GM23248 (cell line): Measurements from ENCODE around the gene UBE2G1. TPM values are rescaled to one million over a fixed set of nuclear protein-coding genes. Genes with fewer than 3 reads are reported as not detected.
"Not testable (repeated sequence)": the region's sequence is repeated elsewhere in the genome, so short reads cannot be mapped to it uniquely, and the experiment has no call there.

Experiments
- DNase-seq: peaks from one replicate; pipeline ENCODE4 v3.0.0-alpha.2; 2015
- H2AFZ ChIP-seq: fragments of 200-600 bp; sonication (generic); 2 replicates; pipeline ENCODE4 v1.6.1; 2016; ENCODE audit warnings: antibody characterized with exemption
- H3F3A ChIP-seq: fragments of 200-600 bp; sonication (generic); 2 replicates; pipeline ENCODE4 v1.6.1; 2016; ENCODE audit warnings: mild to moderate bottlenecking, antibody characterized with exemption, mixed run types; ENCODE audit not compliant: insufficient read depth
- H3K27ac ChIP-seq: fragments of 200-600 bp; sonication (generic); 2 replicates; pipeline ENCODE4 v1.5.1; 2016; ENCODE audit warnings: mild to moderate bottlenecking
- H3K27me3 ChIP-seq: fragments of 200-600 bp; sonication (generic); replicated peaks from 2 replicates; pipeline ENCODE4 v1.6.1; 2016; ENCODE audit warnings: mild to moderate bottlenecking; ENCODE audit not compliant: insufficient read depth
- H3K36me3 ChIP-seq: fragments of 200-600 bp; sonication (generic); 2 replicates; pipeline ENCODE4 v1.6.1; 2016; ENCODE audit warnings: low read depth, mild to moderate bottlenecking
- H3K4me1 ChIP-seq: fragments of 200-600 bp; sonication (generic); 2 replicates; pipeline ENCODE4 v1.6.1; 2016; ENCODE audit warnings: mild to moderate bottlenecking; ENCODE audit not compliant: insufficient read depth
- H3K4me2 ChIP-seq: fragments of 200-600 bp; sonication (generic); one replicate; pipeline ENCODE4 v1.6.1; 2016; ENCODE audit warnings: mild to moderate bottlenecking; ENCODE audit not compliant: unreplicated experiment
- H3K4me3 ChIP-seq: fragments of 200-600 bp; sonication (generic); 2 replicates; pipeline ENCODE4 v1.5.1; 2016; ENCODE audit warnings: mild to moderate bottlenecking
- H3K79me2 ChIP-seq: fragments of 200-600 bp; sonication (generic); 2 replicates; pipeline ENCODE4 v1.6.1; 2016; ENCODE audit warnings: mild to moderate bottlenecking; ENCODE audit not compliant: insufficient read depth
- H3K9ac ChIP-seq: fragments of 200-600 bp; sonication (generic); 2 replicates; pipeline ENCODE4 v1.6.1; 2016; ENCODE audit warnings: mild to moderate bottlenecking
- H3K9me2 ChIP-seq: fragments of 200-600 bp; sonication (generic); 2 replicates; pipeline ENCODE4 v1.6.1; 2016; ENCODE audit warnings: mixed run types, mild to moderate bottlenecking, moderate library complexity; ENCODE audit not compliant: insufficient read depth
- H3K9me3 ChIP-seq: fragments of 200-600 bp; sonication (generic); one replicate; pipeline ENCODE4 v1.6.1; 2017; ENCODE audit warnings: low read depth
- H4K20me1 ChIP-seq: fragments of 200-600 bp; sonication (generic); 2 replicates; pipeline ENCODE4 v1.6.0; 2016; ENCODE audit not compliant: insufficient read depth
- EZH2 ChIP-seq: fragments of 200-600 bp; sonication (generic); IDR thresholded peaks from 2 replicates; pipeline ENCODE4 v1.6.1; 2018; ENCODE audit warnings: antibody characterized with exemption, mild to moderate bottlenecking; ENCODE audit not compliant: insufficient read depth, poor library complexity, severe bottlenecking
- EZH2phosphoT487 ChIP-seq: fragments of 200-600 bp; sonication (generic); IDR thresholded peaks from 2 replicates; pipeline ENCODE4 v1.6.1; 2018; ENCODE audit warnings: antibody characterized with exemption, moderate library complexity, mild to moderate bottlenecking, low read depth; ENCODE audit not compliant: insufficient read depth
- WGBS, 2 experiments: methylation state at CpG; one replicate each; pipeline ENCODE4 v1.1.6; 2015 to 2017; ENCODE audit warnings: low lambda C conversion rate in 2 of 2, low coverage in 1 of 2; ENCODE audit errors: missing lambda C conversion rate in 2 of 2; 5-methylcytosine and 5-hydroxymethylcytosine counted together
- in situ Hi-C: fragments of 300-500 bp; cut with MboI; formaldehyde crosslinking; loops from 2 replicates; pipeline ENCODE4 v1.15.0; 2020
- polyA plus RNA-seq: library from polyadenylated mRNA; unstranded; fragments of >200 nt; fragmentation: Nextera tagmentation; extraction: Ambion mirVana; gene quantifications from 2 replicates; pipeline ENCODE4 v1.2.1, GENCODE V29; 2016
- total RNA-seq: library from RNA; depleted of rRNA; stranded (reverse); fragments of >200 nt; shearing (Covaris generic); gene quantifications from 2 replicates; pipeline ENCODE4 v1.2.3, GENCODE V29; 2014

Gene UBE2G1
- total and polyA plus RNA-seq, 2 experiments from 2014 or later: 37.8 to 49.4 TPM

- Histone ChIP-seq H3K36me3 (peaks cover 14% of the 10 kb centered on the region; the same call in 1 of the 2 replicates), H3K4me2 (no peak overlapping the region), H3K4me1 (peaks cover 8% of the 10 kb centered on the region; the same call in 1 of the 2 replicates), H3K27ac (no peak overlapping the region), H3K9me3 (no peaks in the 10 kb centered on the region), H3K79me2 (peaks cover 99% of the 10 kb centered on the region), H4K20me1 (no peaks in the 10 kb centered on the region; the same call in 1 of the 2 replicates), H3K9me2 (no peaks in the 10 kb centered on the region), H3K9ac (no peak overlapping the region), H3K27me3 (no peaks in the 10 kb centered on the region), H3F3A (no peaks in the 10 kb centered on the region), H2AFZ (no peak overlapping the region), H3K4me3 (no peak overlapping the region)
- in situ Hi-C loops: no loop called here
- no peak for TF ChIP-seq EZH2phosphoT487
- no peak for TF ChIP-seq EZH2
- WGBS, 2 experiments: 98 to 99% methylated on average over 3 of the region's 3 CpGs
- DNase-seq: no peak
Observed at GRCh38 chr17:4258867-4259266, 107.6 kb downstream of the UBE2G1 start.

DNA sequence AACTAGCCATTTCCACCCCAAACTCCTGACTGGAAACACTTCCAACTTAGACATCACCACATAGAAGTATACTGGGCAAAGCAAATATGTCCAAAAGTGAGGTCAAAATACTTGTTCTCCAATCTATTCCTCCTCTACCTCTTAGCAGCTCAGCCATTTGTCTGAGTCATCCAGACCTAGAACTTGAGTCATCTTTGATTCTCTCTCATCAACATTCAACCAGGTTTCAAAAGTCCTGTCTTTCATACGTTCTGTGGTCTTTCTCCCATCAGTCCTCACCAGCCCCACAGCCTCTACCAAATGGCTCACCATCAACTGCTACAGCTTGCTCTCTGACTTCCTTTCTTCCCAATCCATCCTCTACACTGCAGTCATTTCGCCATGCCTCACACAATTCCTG, 109.5 kb downstream of the UBE2G1 start:
- 92 to 97% methylated on average over 2 of the region's 2 CpGs for WGBS, 2 experiments
- no peaks in the 10 kb centered on the region for H3K9me3 ChIP-seq
- H3K27ac ChIP-seq: no peak overlapping the region
- no peak overlapping the region for H3K4me2 ChIP-seq
- H3K9me2 ChIP-seq: no peaks in the 10 kb centered on the region
- no peak for TF ChIP-seq EZH2phosphoT487
- peak; percentile 42 for DNase-seq
- H3K79me2 ChIP-seq: peaks cover 100% of the 10 kb centered on the region
- H3K4me1 ChIP-seq: no peaks in the 10 kb centered on the region
- H3K27me3 ChIP-seq: no peaks in the 10 kb centered on the region
- H3F3A ChIP-seq: no peaks in the 10 kb centered on the region
- no peak overlapping the region for H3K4me3 ChIP-seq
- no peak overlapping the region for H2AFZ ChIP-seq
- in situ Hi-C loops: no loop called here
- peaks cover 14% of the 10 kb centered on the region; the same call in 1 of the 2 replicates for H3K36me3 ChIP-seq
- H4K20me1 ChIP-seq: peaks cover 9% of the 10 kb centered on the region; the same call in 1 of the 2 replicates
- no peak overlapping the region for H3K9ac ChIP-seq

DNA sequence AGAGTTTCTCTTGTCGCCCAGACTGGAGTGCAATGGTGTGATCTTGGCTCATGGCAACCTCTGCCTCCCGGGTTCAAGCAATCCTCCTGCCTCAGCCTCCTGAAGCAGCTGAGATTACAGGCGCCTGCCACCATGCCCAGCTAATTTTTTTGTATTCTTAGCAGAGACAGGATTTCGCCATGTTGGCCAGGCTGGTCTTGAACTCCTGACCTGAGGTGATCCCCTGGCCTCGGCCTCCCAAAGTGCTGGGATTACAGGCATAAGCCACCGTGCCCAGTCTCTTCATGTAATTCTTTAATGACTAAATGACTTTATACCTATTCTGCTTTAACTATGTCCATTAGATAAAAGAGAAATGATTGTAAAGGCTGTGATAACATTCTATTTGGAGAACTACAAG, 111.2 kb downstream of the UBE2G1 start:
- DNase-seq, H3K9ac ChIP-seq, H3K27me3 ChIP-seq, H3F3A ChIP-seq, H3K4me1 ChIP-seq, H3K4me3 ChIP-seq, H4K20me1 ChIP-seq, H3K4me2 ChIP-seq, H3K9me3 ChIP-seq, H3K9me2 ChIP-seq, H2AFZ ChIP-seq, H3K27ac ChIP-seq, in situ Hi-C loops: not testable (repeated sequence)
- Histone ChIP-seq H3K79me2 (peaks cover 100% of the 10 kb centered on the region), H3K36me3 (peaks cover 14% of the 10 kb centered on the region; the same call in 1 of the 2 replicates)
- WGBS, 2 experiments: 97% methylated on average over 6 of the region's 6 CpGs

- H3K4me2 ChIP-seq: no peak overlapping the region
- no peak overlapping the region for H2AFZ ChIP-seq
- no peak overlapping the region for H3K27ac ChIP-seq
- H3K79me2 ChIP-seq: peaks cover 98% of the 10 kb centered on the region
- DNase-seq: no peak
- peaks cover 21% of the 10 kb centered on the region; the same call in 1 of the 2 replicates for H4K20me1 ChIP-seq
- no peak overlapping the region for H3K9ac ChIP-seq
- in situ Hi-C loops: no loop called here
- no peaks in the 10 kb centered on the region for H3K36me3 ChIP-seq
- H3K27me3 ChIP-seq: no peaks in the 10 kb centered on the region
- peaks cover 9% of the 10 kb centered on the region for H3K4me1 ChIP-seq
- no peaks in the 10 kb centered on the region for H3F3A ChIP-seq
- no peak overlapping the region for H3K4me3 ChIP-seq
- 95 to 97% methylated on average over 2 of the region's 2 CpGs for WGBS, 2 experiments
- no peaks in the 10 kb centered on the region for H3K9me2 ChIP-seq
- no peaks in the 10 kb centered on the region for H3K9me3 ChIP-seq
- TF ChIP-seq EZH2 (no peak), EZH2phosphoT487 (no peak)
Observed at GRCh38 chr17:4250887-4251286, 115.6 kb downstream of the UBE2G1 start.

- Histone ChIP-seq H3K9me3 (no peaks in the 10 kb centered on the region), H3F3A (no peaks in the 10 kb centered on the region), H3K36me3 (no peaks in the 10 kb centered on the region), H3K9ac (no peak overlapping the region), H4K20me1 (peaks cover 21% of the 10 kb centered on the region; the same call in 1 of the 2 replicates), H3K79me2 (peaks cover 98% of the 10 kb centered on the region), H2AFZ (no peak overlapping the region), H3K4me1 (peaks cover 9% of the 10 kb centered on the region), H3K27me3 (no peaks in the 10 kb centered on the region), H3K4me2 (no peak overlapping the region), H3K9me2 (no peaks in the 10 kb centered on the region), H3K27ac (no peak overlapping the region), H3K4me3 (no peak overlapping the region)
- 60 to 61% methylated on average over 4 of the region's 4 CpGs for WGBS, 2 experiments
- in situ Hi-C loops: no loop called here
- DNase-seq: peak; percentile 70
- TF ChIP-seq EZH2phosphoT487 (no peak), EZH2 (no peak)
Observed at GRCh38 chr17:4249452-4250029, 116.9 kb downstream of the UBE2G1 start.
